WTC11 (cell line): ENCODE measurements around the gene BMPR1B.

ENCODE experiments used
- CTCF ChIP-seq: fragments of 200-600 bp; IDR thresholded peaks from 2 replicates; pipeline ENCODE4 v1.8.0; 2022; ENCODE audit warnings: antibody characterized with exemption
- ESRRA ChIP-seq: sonication (generic); formaldehyde crosslinking; IDR thresholded peaks from 2 replicates; pipeline ENCODE4 v1.8.1; 2022; ENCODE audit warnings: mild to moderate bottlenecking, missing genetic modification reagents, borderline replicate concordance
- FOXP1 ChIP-seq: sonication (generic); formaldehyde crosslinking; IDR thresholded peaks from 2 replicates; pipeline ENCODE4 v1.8.0; 2022; ENCODE audit warnings: missing genetic modification reagents, mild to moderate bottlenecking, moderate library complexity, borderline replicate concordance
- MAX ChIP-seq: sonication (generic); formaldehyde crosslinking; IDR thresholded peaks from 2 replicates; pipeline ENCODE4 v1.8.0; 2022; ENCODE audit warnings: mild to moderate bottlenecking, missing genetic modification reagents
- RORB ChIP-seq: fragments of 250-450 bp; sonication (Bioruptor Pico); IDR thresholded peaks from 2 replicates; pipeline ENCODE4 v1.9.0; 2021; ENCODE audit warnings: mild to moderate bottlenecking
- SP1 ChIP-seq: sonication (generic); formaldehyde crosslinking; conservative IDR thresholded peaks from 2 replicates; pipeline ENCODE4 v1.8.1; 2022; ENCODE audit warnings: missing genetic modification reagents
- TEAD4 ChIP-seq: sonication (generic); formaldehyde crosslinking; IDR thresholded peaks from 2 replicates; pipeline ENCODE4 v1.8.0; 2022; ENCODE audit warnings: mild to moderate bottlenecking, missing genetic modification reagents
- TP53 ChIP-seq: sonication (generic); formaldehyde crosslinking; IDR thresholded peaks from 2 replicates; pipeline ENCODE4 v1.8.1; 2023; ENCODE audit warnings: mild to moderate bottlenecking, missing genetic modification reagents
- USF1 ChIP-seq: sonication (generic); formaldehyde crosslinking; IDR thresholded peaks from 2 replicates; pipeline ENCODE4 v1.8.0; 2022; ENCODE audit warnings: mild to moderate bottlenecking, missing genetic modification reagents
- ZBTB21 ChIP-seq: sonication (generic); formaldehyde crosslinking; IDR thresholded peaks from 2 replicates; pipeline ENCODE4 v1.8.1; 2023; ENCODE audit warnings: mild to moderate bottlenecking, missing genetic modification reagents, borderline replicate concordance
- ZBTB43 ChIP-seq: sonication (generic); formaldehyde crosslinking; IDR thresholded peaks from 2 replicates; pipeline ENCODE4 v1.8.1; 2023; ENCODE audit warnings: mild to moderate bottlenecking, missing genetic modification reagents
- ZNF425 ChIP-seq: fragments of 250-450 bp; sonication (Bioruptor Pico); conservative IDR thresholded peaks from 2 replicates; pipeline ENCODE4 v1.9.0; 2021; ENCODE audit warnings: mild to moderate bottlenecking
- ZNF532 ChIP-seq: fragments of 250-450 bp; sonication (Bioruptor Pico); IDR thresholded peaks from 2 replicates; pipeline ENCODE4 v1.9.0; 2021; ENCODE audit warnings: mild to moderate bottlenecking, borderline replicate concordance

- TF ChIP-seq CTCF (no peak), USF1 (no peak), ZBTB21 (CRISPR knock-in tag) (no peak), ZBTB43 (CRISPR knock-in tag) (no peak), MAX (CRISPR knock-in tag) (no peak), TP53 (CRISPR knock-in tag) (no peak), ESRRA (CRISPR knock-in tag) (no peak), RORB (no peak), SP1 (CRISPR knock-in tag) (no peak), ZNF532 (CRISPR knock-in tag) (no peak), ZNF425 (CRISPR knock-in tag) (no peak), FOXP1 (CRISPR knock-in tag) (no peak), TEAD4 (CRISPR knock-in tag) (no peak)
Measured at GRCh38 chr4:94711635-94712034, 46.1 kb upstream of the BMPR1B start.
